PC-9 (cell line): ENCODE results near the gene SIK3. TPM values are rescaled to one million over a fixed set of nuclear protein-coding genes. Genes with fewer than 3 reads are reported as not detected.

ENCODE experiments used
- BruUV-seq: library from RNA; stranded (reverse); fragments of 400-500 nt; replicated peaks from 2 replicates; lab custom pipeline; 2021; lab: Mats Ljungman, UMichigan
- CTCF ChIA-PET: fragments of 300-600 bp; sonication (Branson Sonifier 250); formaldehyde crosslinking; loops from one replicate; lab custom pipeline; 2022; ENCODE audit warnings: antibody characterized with exemption; lab: Charles Lee
- POLR2A ChIA-PET: fragments of 300-600 bp; sonication (Branson Sonifier 250); formaldehyde crosslinking; loops from one replicate; lab custom pipeline; 2022; ENCODE audit warnings: antibody characterized with exemption; ENCODE audit not compliant: unreplicated experiment; lab: Charles Lee
- DNase-seq, 2 experiments: peaks; one replicate each; pipeline versions ENCODE4 v3.0.0 to v3.0.0-alpha.2; 2015 to 2022; ENCODE audit warnings: mixed read lengths in 1 of 2
- H2AFZ ChIP-seq: fragments of 200-600 bp; sonication (generic); 2 replicates; pipeline ENCODE4 v1.8.1; 2017; ENCODE audit warnings: antibody characterized with exemption
- H3F3A ChIP-seq: fragments of 200-600 bp; sonication (generic); 2 replicates; pipeline ENCODE4 v1.8.1; 2017; ENCODE audit warnings: antibody characterized with exemption, mild to moderate bottlenecking, low read depth; ENCODE audit not compliant: insufficient read depth
- H3K27ac ChIP-seq: fragments of 200-600 bp; sonication (generic); 2 replicates; pipeline ENCODE4 v1.6.1; 2016; ENCODE audit warnings: mixed run types
- H3K27me3 ChIP-seq: fragments of 200-600 bp; sonication (generic); 2 replicates; pipeline ENCODE4 v1.6.1; 2016; ENCODE audit warnings: low read depth, mixed run types; ENCODE audit not compliant: insufficient read depth
- H3K36me3 ChIP-seq: fragments of 200-600 bp; sonication (generic); 2 replicates; pipeline ENCODE4 v1.6.1; 2016; ENCODE audit warnings: low read depth, mixed run types
- H3K4me1 ChIP-seq: fragments of 200-600 bp; sonication (generic); replicated peaks from 2 replicates; pipeline ENCODE4 v1.6.1; 2016; ENCODE audit warnings: mixed run types; ENCODE audit not compliant: insufficient read depth
- H3K4me2 ChIP-seq: fragments of 200-600 bp; sonication (generic); 2 replicates; pipeline ENCODE4 v1.6.1; 2017; ENCODE audit warnings: mixed run types
- H3K4me3 ChIP-seq: fragments of 200-600 bp; sonication (generic); 2 replicates; pipeline ENCODE4 v1.6.1; 2016; ENCODE audit warnings: mixed run types
- H3K79me2 ChIP-seq: fragments of 200-600 bp; sonication (generic); 2 replicates; pipeline ENCODE4 v1.6.1; 2017; ENCODE audit warnings: low read depth, mixed run types
- H3K9me2 ChIP-seq: fragments of 200-600 bp; sonication (generic); 2 replicates; pipeline ENCODE4 v1.8.1; 2017; ENCODE audit warnings: mild to moderate bottlenecking; ENCODE audit not compliant: insufficient read depth
- H3K9me3 ChIP-seq: fragments of 200-600 bp; sonication (generic); 2 replicates; pipeline ENCODE4 v1.8.1; 2016; ENCODE audit warnings: low read depth; ENCODE audit not compliant: insufficient read depth
- H4K20me1 ChIP-seq: fragments of 200-600 bp; sonication (generic); 2 replicates; pipeline ENCODE4 v1.8.1; 2017; ENCODE audit not compliant: insufficient read depth
- EZH2 ChIP-seq: fragments of 200-600 bp; sonication (generic); IDR thresholded peaks from 2 replicates; pipeline ENCODE4 v1.8.0; 2017; ENCODE audit warnings: antibody characterized with exemption, low read depth
- intact Hi-C: fragments of 100-400 bp; cut with micrococcal nuclease; formaldehyde crosslinking; loops from one replicate; pipeline ENCODE4 v1.10.0; 2022; ENCODE audit not compliant: unreplicated experiment
- total RNA-seq: library from RNA; stranded (reverse); gene quantifications from 2 replicates; pipeline ENCODE4 v1.2.3, GENCODE V29; 2021
- TF ChIP-seq, protein P1 (sequence below): fragments of 200-600 bp; sonication (generic); conservative IDR thresholded peaks from 2 replicates; pipeline ENCODE4 v1.6.1; 2017; ENCODE audit warnings: mixed run types, antibody characterized with exemption, mild to moderate bottlenecking, moderate library complexity

The SIK3 gene
- total RNA-seq, 1 experiment from 2014 or later = 30.2 TPM

- Histone ChIP-seq H3K9me2 (no peaks in the 10 kb centered on the region), H2AFZ (peak overlapping the region; percentile 47; the same call in 1 of the 2 replicates), H3K79me2 (peaks cover 90% of the 10 kb centered on the region), H3K4me2 (peak overlapping the region; percentile 67), H3K27me3 (no peaks in the 10 kb centered on the region), H3K27ac (peak overlapping the region; percentile 90), H3K9me3 (no peaks in the 10 kb centered on the region), H3F3A (peaks cover 37% of the 10 kb centered on the region), H3K36me3 (no peaks in the 10 kb centered on the region), H4K20me1 (peaks cover 9% of the 10 kb centered on the region), H3K4me3 (peak overlapping the region; percentile 19; the same call in 1 of the 2 replicates), H3K4me1 (peaks cover 42% of the 10 kb centered on the region)
- POLR2A ChIA-PET = interaction anchor here (0.6 to 1.2 kb wide), 10 partner anchors 8 to 250 kb away, joined by 3 to 21 read pairs (median 5); partner anchors contain the start of gene SIK3
- no TSS peak for BruUV-seq
- CTCF ChIA-PET = interaction anchor here (1.4 kb wide), 1 partner anchor 18 kb away, joined by 5 read pairs; no protein-coding TSS in a partner anchor
- intact Hi-C loops = loop anchor here (1.0 to 10.0 kb wide), 2 partner anchors 18 to 105 kb away; no protein-coding TSS in a partner anchor
- TF ChIP-seq, protein P1, sequence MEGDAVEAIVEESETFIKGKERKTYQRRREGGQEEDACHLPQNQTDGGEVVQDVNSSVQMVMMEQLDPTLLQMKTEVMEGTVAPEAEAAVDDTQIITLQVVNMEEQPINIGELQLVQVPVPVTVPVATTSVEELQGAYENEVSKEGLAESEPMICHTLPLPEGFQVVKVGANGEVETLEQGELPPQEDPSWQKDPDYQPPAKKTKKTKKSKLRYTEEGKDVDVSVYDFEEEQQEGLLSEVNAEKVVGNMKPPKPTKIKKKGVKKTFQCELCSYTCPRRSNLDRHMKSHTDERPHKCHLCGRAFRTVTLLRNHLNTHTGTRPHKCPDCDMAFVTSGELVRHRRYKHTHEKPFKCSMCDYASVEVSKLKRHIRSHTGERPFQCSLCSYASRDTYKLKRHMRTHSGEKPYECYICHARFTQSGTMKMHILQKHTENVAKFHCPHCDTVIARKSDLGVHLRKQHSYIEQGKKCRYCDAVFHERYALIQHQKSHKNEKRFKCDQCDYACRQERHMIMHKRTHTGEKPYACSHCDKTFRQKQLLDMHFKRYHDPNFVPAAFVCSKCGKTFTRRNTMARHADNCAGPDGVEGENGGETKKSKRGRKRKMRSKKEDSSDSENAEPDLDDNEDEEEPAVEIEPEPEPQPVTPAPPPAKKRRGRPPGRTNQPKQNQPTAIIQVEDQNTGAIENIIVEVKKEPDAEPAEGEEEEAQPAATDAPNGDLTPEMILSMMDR = no peak
- no peak for TF ChIP-seq EZH2
- peak; percentile 50 to 97 for DNase-seq
Observed at GRCh38 chr11:117089685-117090084, 8.5 kb downstream of the SIK3 start.

DNA sequence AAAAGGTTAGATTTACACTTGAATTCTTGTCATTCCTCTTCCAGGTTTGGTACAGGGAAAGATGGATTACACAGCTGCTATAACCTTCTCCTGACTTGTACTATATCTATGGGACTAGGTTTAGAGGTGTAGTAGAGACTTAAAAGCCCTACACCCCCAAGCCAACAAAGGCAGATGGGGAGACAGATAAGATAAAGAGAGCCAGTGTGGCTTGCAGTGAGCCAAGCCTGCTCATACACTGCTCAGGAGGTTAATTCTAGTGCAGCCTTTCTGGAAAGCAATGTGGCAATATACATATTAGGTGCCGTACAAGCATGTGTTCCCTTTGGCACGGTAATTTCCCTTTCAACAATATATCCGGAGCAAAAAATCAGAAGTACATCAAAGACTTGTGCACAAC is 10.8 kb downstream of the SIK3 start:
- no peaks in the 10 kb centered on the region for H3K36me3 ChIP-seq
- no peak overlapping the region for H3K4me3 ChIP-seq
- H3K79me2 ChIP-seq = peaks cover 90% of the 10 kb centered on the region
- no peaks in the 10 kb centered on the region for H3K27me3 ChIP-seq
- H4K20me1 ChIP-seq = peaks cover 17% of the 10 kb centered on the region
- no peaks in the 10 kb centered on the region for H3K9me3 ChIP-seq
- H3K4me2 ChIP-seq = no peak overlapping the region
- intact Hi-C loops = no loop called here
- TF ChIP-seq, protein P1 = no peak
- TF ChIP-seq EZH2 = no peak
- CTCF ChIA-PET = no interaction called here
- BruUV-seq = no TSS peak
- peaks cover 37% of the 10 kb centered on the region for H3F3A ChIP-seq
- H3K4me1 ChIP-seq = peaks cover 41% of the 10 kb centered on the region
- H2AFZ ChIP-seq = no peak overlapping the region
- DNase-seq = no peak
- H3K9me2 ChIP-seq = no peaks in the 10 kb centered on the region
- POLR2A ChIA-PET = no interaction called here
- no peak overlapping the region for H3K27ac ChIP-seq

DNA sequence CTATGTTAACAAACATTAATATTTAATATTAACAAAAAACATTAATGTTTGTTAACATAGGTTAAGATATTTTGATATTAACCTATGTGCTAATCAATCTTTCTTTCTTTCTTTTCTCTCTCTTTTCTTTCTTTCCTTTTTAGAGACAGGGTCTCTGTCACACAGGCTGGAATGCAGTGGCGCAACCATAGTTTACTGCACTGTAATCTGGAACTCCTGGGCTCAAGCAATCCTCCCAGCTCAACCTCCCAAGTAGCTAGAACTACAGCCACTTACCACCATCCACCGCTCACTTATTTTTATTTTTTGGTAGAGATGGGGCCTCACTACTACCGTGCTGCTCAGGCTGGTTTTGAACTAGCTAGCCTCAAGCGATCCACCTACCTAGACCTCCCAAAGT is 13.2 kb downstream of the SIK3 start:
- DNase-seq = no peak
- intact Hi-C loops = no loop called here
- no peak overlapping the region for H3K4me2 ChIP-seq
- no peaks in the 10 kb centered on the region for H3K9me3 ChIP-seq
- BruUV-seq = no TSS peak
- peaks cover 95% of the 10 kb centered on the region for H3K79me2 ChIP-seq
- TF ChIP-seq EZH2 = no peak
- TF ChIP-seq, protein P1 = no peak
- no peaks in the 10 kb centered on the region for H3K9me2 ChIP-seq
- POLR2A ChIA-PET = interaction anchor here (0.6 kb wide), 1 partner anchor 102 kb away, joined by 3 read pairs; no protein-coding TSS in a partner anchor
- no peak overlapping the region for H2AFZ ChIP-seq
- H3F3A ChIP-seq = peaks cover 16% of the 10 kb centered on the region
- peaks cover 25% of the 10 kb centered on the region for H3K4me1 ChIP-seq
- H3K27me3 ChIP-seq = no peaks in the 10 kb centered on the region
- CTCF ChIA-PET = no interaction called here
- no peak overlapping the region for H3K4me3 ChIP-seq
- no peaks in the 10 kb centered on the region for H3K36me3 ChIP-seq
- H4K20me1 ChIP-seq = peaks cover 17% of the 10 kb centered on the region
- H3K27ac ChIP-seq = no peak overlapping the region
